Ovary (tissue), 9 donors: ENCODE data around the gene LMBR1. TPM values are rescaled to one million over a fixed set of nuclear protein-coding genes. Genes with fewer than 3 reads are reported as not detected.

Experiments used
- DNase-seq, 5 donors: peaks; one replicate each; pipeline ENCODE4 v3.0.0-alpha.2; 2019 to 2020
- H3K27ac ChIP-seq, 2 donors: fragments of 200-600 bp; one replicate each; pipeline versions ENCODE4 v1.5.1 to v1.8.0; 2019 to 2022
- H3K27me3 ChIP-seq: fragments of 200-600 bp; one replicate; pipeline ENCODE4 v1.8.0; 2022
- H3K36me3 ChIP-seq: fragments of 200-600 bp; sonication (generic); one replicate; pipeline ENCODE4 v1.5.1; 2019
- H3K4me1 ChIP-seq: one replicate; pipeline ENCODE4 v1.8.1; 2013; ENCODE audit warnings: mild to moderate bottlenecking, moderate library complexity; ENCODE audit not compliant: insufficient read depth
- H3K4me3 ChIP-seq: fragments of 200-600 bp; sonication (generic); one replicate; pipeline ENCODE4 v1.5.1; 2017
- H3K9me3 ChIP-seq, 2 donors: fragments of 200-600 bp in 1 of 2; sonication (generic) in 1 of 2; one replicate each; pipeline versions ENCODE4 v1.5.1 to v1.8.1; 2013 to 2019; ENCODE audit warnings: mild to moderate bottlenecking in 1 of 2, moderate library complexity in 1 of 2
- CTCF ChIP-seq, 3 donors: fragments of 450-650 bp in 2 of 3; fragments of 200-600 bp in 1 of 3; IDR thresholded peaks; one replicate each; pipeline versions ENCODE4 v1.5.1 to v1.8.0; 2016 to 2022; ENCODE audit warnings: antibody characterized with exemption in 3 of 3, mild to moderate bottlenecking in 1 of 3
- EP300 ChIP-seq: sonication (generic); formaldehyde crosslinking; IDR thresholded peaks from one replicate; pipeline ENCODE4 v1.6.1; 2017; ENCODE audit warnings: antibody characterized with exemption
- POLR2A ChIP-seq: fragments of 450-650 bp; IDR thresholded peaks from one replicate; pipeline ENCODE4 v1.6.1; 2017; ENCODE audit warnings: antibody characterized with exemption, mild to moderate bottlenecking, moderate library complexity
- WGBS, 3 donors: extraction: QIAGEN DNeasy Blood & Tissue Kit in 1 of 3; methylation state at CpG; one replicate each; pipeline versions ENCODE4 v1.1.5 to v1.1.7; 2013 to 2017; 5-methylcytosine and 5-hydroxymethylcytosine counted together
- intact Hi-C, 4 donors: fragments of 100-400 bp; cut with DNase I; formaldehyde crosslinking; loops; one replicate each; pipeline versions ENCODE4 v1.11.0 to v1.15.1; 2022 to 2023
- polyA plus RNA-seq, 2 donors: library from polyadenylated mRNA; stranded (reverse); fragments of 200-250 nt in 1 of 2; fragments of 350-450 nt in 1 of 2; fragmentation: Illumina TruSeq in 1 of 2; extraction: RNeasy Lipid Tissue Mini Kit (QIAGEN cat#74804) in 1 of 2; gene quantifications; one replicate each; pipeline ENCODE4 v1.2.3, GENCODE V29; 2013 to 2014
- total RNA-seq, 7 donors: library from RNA; depleted of rRNA in 2 of 7; stranded (reverse); fragments of >200 nt in 2 of 7; fragmentation: NEBNext Ultra II Directional in 3 of 7; extraction: Animal tissue kit (Norgen Biotek cat#: 25700) in 3 of 7; gene quantifications; one replicate each; pipeline versions ENCODE4 v1.1.0 to v1.2.4, GENCODE V29; 2016 to 2023
- donor health status: DM: no; HTN: no; CAD: no; lungs with moderate emphysema.
- donor health status: DM: no; HTN: no; CAD: no.
- donor health status: Bipolar disorder and iron deficiency.
- donor health status: DM: yes; HTN: yes; CAD: no.
- donor health status: DM: no; HTN: no; CAD: no.
- donor health status: DM: yes; HTN: yes; CAD: no.

The LMBR1 gene
- total and polyA plus RNA-seq, 9 donors, result 20.0 to 77.1 (median 54.2) TPM

GRCh38 chr7:156840134-156840533, 52.8 kb downstream of the LMBR1 start:
- Histone ChIP-seq H3K36me3 (no peaks in the 10 kb centered on the region), H3K27ac (no peak overlapping the region), H3K4me1 (peaks cover 7% of the 10 kb centered on the region), H3K4me3 (no peak overlapping the region), H3K9me3 (no peaks in the 10 kb centered on the region), H3K27me3 (no peaks in the 10 kb centered on the region)
- DNase-seq, result no peak
- intact Hi-C loops, result no loop called here
- WGBS, 3 donors, result 81 to 85% (median 82%) methylated on average over 5 of the region's 5 CpGs
- no peak for TF ChIP-seq POLR2A
- TF ChIP-seq EP300, result no peak
- TF ChIP-seq CTCF (IDR thresholded peaks at IDR 0.05), result no peak

- Histone ChIP-seq H3K27me3 (no peaks in the 10 kb centered on the region), H3K36me3 (no peaks in the 10 kb centered on the region), H3K27ac (no peak overlapping the region), H3K4me1 (no peaks in the 10 kb centered on the region), H3K9me3 (no peaks in the 10 kb centered on the region), H3K4me3 (no peak overlapping the region)
- 77 to 93% (median 85%) methylated on average over 3 of the region's 3 CpGs for WGBS, 3 donors
- no peak for DNase-seq
- TF ChIP-seq CTCF (IDR thresholded peaks at IDR 0.05) (no peak), POLR2A (no peak), EP300 (no peak)
- intact Hi-C loops, result no loop called here
Measured at GRCh38 chr7:156836443-156836842, 56.5 kb downstream of the LMBR1 start.

- no peak for DNase-seq
- Histone ChIP-seq H3K27ac (no peak overlapping the region), H3K4me1 (no peaks in the 10 kb centered on the region), H3K36me3 (no peaks in the 10 kb centered on the region), H3K9me3 (no peaks in the 10 kb centered on the region), H3K4me3 (no peak overlapping the region), H3K27me3 (no peaks in the 10 kb centered on the region)
- intact Hi-C loops, result no loop called here
- TF ChIP-seq EP300 (no peak), CTCF (IDR thresholded peaks at IDR 0.05) (no peak), POLR2A (no peak)
- 89 to 98% (median 98%) methylated on average over 3 of the region's 3 CpGs for WGBS, 3 donors
Measured at GRCh38 chr7:156834462-156834861, 58.5 kb downstream of the LMBR1 start.

GRCh38 chr7:156833312-156833711, 59.7 kb downstream of the LMBR1 start:
- intact Hi-C loops, result no loop called here
- DNase-seq, result no peak
- no peaks in the 10 kb centered on the region for H3K36me3 ChIP-seq
- H3K27me3 ChIP-seq, result no peaks in the 10 kb centered on the region
- H3K27ac ChIP-seq, result no peak overlapping the region
- H3K9me3 ChIP-seq, result no peaks in the 10 kb centered on the region
- no peak for TF ChIP-seq EP300
- TF ChIP-seq POLR2A, result no peak
- no peak for TF ChIP-seq CTCF (IDR thresholded peaks at IDR 0.05)
- H3K4me3 ChIP-seq, result no peak overlapping the region
- H3K4me1 ChIP-seq, result no peaks in the 10 kb centered on the region
- 96% methylated on average over 4 of the region's 4 CpGs for WGBS, 3 donors
